Measurements from ENCODE around the gene STK25.

DNA sequence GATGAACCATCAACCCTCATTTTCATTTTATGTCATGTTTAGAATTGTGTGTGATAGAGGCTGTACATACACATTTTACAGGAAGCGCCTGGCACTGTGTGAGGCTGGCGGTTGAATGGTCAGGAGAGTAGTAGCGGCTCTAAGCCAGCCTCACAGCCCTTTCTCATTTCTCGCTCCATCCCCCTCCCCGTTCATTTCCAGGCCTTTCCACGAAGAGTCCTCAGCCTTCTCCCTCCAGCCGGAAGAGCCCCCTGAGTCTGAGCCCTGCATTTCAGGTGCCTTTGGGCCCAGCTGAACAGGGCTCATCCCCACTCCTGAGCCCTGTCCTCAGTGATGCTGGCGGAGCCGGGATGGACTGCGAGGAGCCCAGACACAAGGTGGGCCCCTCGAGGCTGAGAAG is 51.8 kb downstream of the STK25 start:
- TF ChIP-seq, protein P1, sequence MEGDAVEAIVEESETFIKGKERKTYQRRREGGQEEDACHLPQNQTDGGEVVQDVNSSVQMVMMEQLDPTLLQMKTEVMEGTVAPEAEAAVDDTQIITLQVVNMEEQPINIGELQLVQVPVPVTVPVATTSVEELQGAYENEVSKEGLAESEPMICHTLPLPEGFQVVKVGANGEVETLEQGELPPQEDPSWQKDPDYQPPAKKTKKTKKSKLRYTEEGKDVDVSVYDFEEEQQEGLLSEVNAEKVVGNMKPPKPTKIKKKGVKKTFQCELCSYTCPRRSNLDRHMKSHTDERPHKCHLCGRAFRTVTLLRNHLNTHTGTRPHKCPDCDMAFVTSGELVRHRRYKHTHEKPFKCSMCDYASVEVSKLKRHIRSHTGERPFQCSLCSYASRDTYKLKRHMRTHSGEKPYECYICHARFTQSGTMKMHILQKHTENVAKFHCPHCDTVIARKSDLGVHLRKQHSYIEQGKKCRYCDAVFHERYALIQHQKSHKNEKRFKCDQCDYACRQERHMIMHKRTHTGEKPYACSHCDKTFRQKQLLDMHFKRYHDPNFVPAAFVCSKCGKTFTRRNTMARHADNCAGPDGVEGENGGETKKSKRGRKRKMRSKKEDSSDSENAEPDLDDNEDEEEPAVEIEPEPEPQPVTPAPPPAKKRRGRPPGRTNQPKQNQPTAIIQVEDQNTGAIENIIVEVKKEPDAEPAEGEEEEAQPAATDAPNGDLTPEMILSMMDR (IDR thresholded peaks at IDR 0.05) = no peak
- no peak for TF ChIP-seq POLR2A (IDR thresholded peaks at IDR 0.05)

Data from testis (tissue), 2 donors.